Colon (tissue), 2 donors: ENCODE results near the gene ANXA7.
"Not testable (repeated sequence)": the region's sequence is repeated elsewhere in the genome, so short reads cannot be mapped to it uniquely, and the experiment has no call there.

Experiments
- FAIRE-seq: peaks from 2 replicates; lab custom pipeline; 2012; peaks lifted over from hg19 to GRCh38; lab: Jason Lieb, UNC
- donor health status: control.
- donor health status: control.

ANXA7 gene

DNA sequence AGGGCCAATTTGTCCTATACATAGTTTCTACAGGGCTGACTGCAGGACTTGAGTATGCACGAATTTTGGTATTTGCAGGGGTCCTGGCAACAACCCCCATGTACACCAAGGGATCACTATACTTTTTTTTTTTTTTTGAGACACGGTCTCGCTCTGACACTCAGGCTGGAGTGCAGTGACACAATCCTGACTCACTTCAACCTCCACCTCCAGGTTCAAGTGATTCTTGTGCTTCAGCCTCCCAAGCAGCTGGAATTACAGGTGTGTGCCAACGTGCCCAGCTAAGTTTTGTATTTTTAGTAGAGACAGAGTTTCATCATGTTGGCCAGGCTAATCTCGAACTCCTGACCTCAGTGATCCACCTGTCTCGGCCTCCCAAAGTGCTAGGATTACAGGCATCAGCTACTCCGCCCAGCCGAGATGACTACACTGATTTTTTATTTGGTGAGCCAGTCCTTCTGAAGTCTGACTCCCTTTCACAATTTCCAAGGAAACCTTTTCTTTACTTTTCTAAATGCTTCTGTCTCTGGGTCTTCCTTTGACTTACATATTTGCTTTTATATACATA is 75.0 kb downstream of the ANXA7 start:
- FAIRE-seq = no peak

DNA sequence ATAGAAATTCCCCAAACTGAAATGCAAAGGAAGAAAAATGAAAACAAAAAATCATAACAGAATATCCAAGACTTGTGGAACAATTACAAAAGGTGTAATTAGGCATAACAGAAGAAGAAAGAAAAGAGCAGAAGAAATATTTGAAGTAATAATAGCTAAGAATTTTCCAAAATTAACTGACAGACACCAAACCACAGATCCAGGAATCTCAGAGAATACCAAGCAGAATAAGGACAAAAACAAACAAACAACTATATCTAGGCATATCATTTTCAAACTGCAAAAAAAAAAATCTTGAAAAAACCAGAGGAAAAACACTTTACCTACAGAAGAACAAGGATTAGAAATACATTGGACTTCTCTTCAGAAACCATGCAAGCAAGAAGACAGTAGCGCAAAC is 80.7 kb downstream of the ANXA7 start:
- no peak for FAIRE-seq

DNA sequence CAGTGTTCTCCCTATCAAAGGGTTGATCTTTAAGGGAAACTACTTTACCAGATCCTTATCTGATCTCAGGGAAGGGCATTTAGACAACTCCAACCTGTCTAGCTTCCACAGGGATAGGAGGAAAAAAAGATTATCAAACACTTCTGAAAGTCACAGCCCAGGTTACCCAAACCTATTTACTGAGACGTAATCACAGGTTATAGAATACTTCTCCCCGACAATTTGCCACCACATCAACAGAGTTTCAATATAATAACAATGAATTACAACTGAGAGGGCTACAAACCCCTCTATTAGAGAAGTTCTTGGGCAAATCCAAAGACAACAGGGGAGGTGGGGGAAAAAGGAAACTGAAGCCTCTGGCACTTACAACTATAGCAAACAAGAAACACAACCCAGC is 81.5 kb downstream of the ANXA7 start:
- FAIRE-seq = no peak

DNA sequence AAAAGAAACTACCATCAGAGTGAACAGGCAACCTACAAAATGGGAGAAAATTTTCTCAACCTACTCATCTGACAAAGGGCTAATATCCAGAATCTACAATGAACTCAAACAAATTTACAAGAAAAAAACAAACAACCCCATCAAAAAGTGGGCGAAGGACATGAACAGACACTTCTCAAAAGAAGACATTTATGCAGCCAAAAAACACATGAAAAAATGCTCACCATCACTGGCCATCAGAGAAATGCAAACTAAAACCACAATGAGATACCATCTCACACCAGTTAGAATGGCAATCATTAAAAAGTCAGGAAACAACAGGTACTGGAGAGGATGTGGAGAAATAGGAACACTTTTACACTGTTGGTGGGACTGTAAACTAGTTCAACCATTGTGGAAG is 85.3 kb downstream of the ANXA7 start:
- FAIRE-seq = not testable (repeated sequence)

DNA sequence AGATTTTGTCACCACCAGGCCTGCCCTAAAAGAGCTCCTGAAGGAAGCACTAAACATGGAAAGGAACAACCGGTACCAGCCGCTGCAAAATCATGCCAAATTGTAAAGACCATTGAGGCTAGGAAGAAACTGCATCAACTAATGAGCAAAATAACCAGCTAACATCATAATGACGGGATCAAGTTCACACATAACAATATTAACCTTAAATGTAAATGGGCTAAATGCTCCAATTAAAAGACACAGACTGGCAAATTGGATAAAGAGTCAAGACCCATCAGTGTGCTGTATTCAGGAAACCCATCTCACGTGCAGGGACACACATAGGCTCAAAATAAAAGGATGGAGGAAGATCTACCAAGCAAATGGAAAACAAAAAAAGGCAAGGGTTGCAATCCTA is 88.6 kb downstream of the ANXA7 start:
- FAIRE-seq = not testable (repeated sequence)
